Thyroid gland (tissue), 4 donors: Measurements from ENCODE around the gene MYOD1. TPM values are rescaled to one million over a fixed set of nuclear protein-coding genes. Genes with fewer than 3 reads are reported as not detected.

Experiments used
- DNase-seq, 2 donors: peaks; one replicate each; pipeline ENCODE4 v3.0.0-alpha.2; 2019
- H3K27ac ChIP-seq, 3 donors: fragments of 200-600 bp; sonication (generic); 1 replicate in 2 of 3; 2 replicates in 1 of 3; pipeline ENCODE4 v1.5.1; 2016 to 2019; ENCODE audit warnings: mild to moderate bottlenecking in 1 of 3, moderate library complexity in 1 of 3
- H3K27me3 ChIP-seq: fragments of 200-600 bp; sonication (generic); one replicate; pipeline ENCODE4 v1.5.1; 2019
- H3K36me3 ChIP-seq, 2 donors: fragments of 200-600 bp; sonication (generic); one replicate each; pipeline ENCODE4 v1.5.1; 2016 to 2019
- H3K4me1 ChIP-seq, 2 donors: fragments of 200-600 bp; sonication (generic); one replicate each; pipeline ENCODE4 v1.5.1; 2017 to 2019
- H3K4me3 ChIP-seq, 3 donors: fragments of 200-600 bp; sonication (generic); replicated peaks in 1 of 3; 1 replicate in 2 of 3; 2 replicates in 1 of 3; pipeline ENCODE4 v1.5.1; 2016; ENCODE audit warnings: mild to moderate bottlenecking in 1 of 3
- H3K9me3 ChIP-seq: fragments of 200-600 bp; sonication (generic); one replicate; pipeline ENCODE4 v1.5.1; 2017
- POLR2A ChIP-seq, 2 donors: fragments of 450-650 bp; IDR thresholded peaks; one replicate each; pipeline ENCODE4 v1.6.1; 2017; ENCODE audit warnings: antibody characterized with exemption in 2 of 2, mild to moderate bottlenecking in 2 of 2, moderate library complexity in 1 of 2
- WGBS, 2 donors: methylation state at CpG; one replicate each; pipeline ENCODE4 v1.1.5; 2017; 5-methylcytosine and 5-hydroxymethylcytosine counted together
- intact Hi-C: fragments of 100-400 bp; cut with DNase I; formaldehyde crosslinking; loops from one replicate; pipeline ENCODE4 v1.15.1; 2023
- total RNA-seq, 4 donors: library from RNA; depleted of rRNA; stranded (reverse); fragments of >200 nt; gene quantifications; one replicate each; pipeline ENCODE4 v1.2.3, GENCODE V29; 2016
- TF ChIP-seq, protein P1 (sequence below), 6 experiments: fragments of 200-600 bp in 3 of 6; fragments of 450-650 bp in 3 of 6; sonication (generic) in 3 of 6; IDR thresholded peaks; one replicate each; pipeline ENCODE4 v1.5.1; 2016 to 2019; ENCODE audit warnings: antibody characterized with exemption in 6 of 6, mild to moderate bottlenecking in 2 of 6, inconsistent platforms in 1 of 6, moderate library complexity in 1 of 6

Gene MYOD1
- total RNA-seq, 4 donors from 2014 or later = not detected

DNA sequence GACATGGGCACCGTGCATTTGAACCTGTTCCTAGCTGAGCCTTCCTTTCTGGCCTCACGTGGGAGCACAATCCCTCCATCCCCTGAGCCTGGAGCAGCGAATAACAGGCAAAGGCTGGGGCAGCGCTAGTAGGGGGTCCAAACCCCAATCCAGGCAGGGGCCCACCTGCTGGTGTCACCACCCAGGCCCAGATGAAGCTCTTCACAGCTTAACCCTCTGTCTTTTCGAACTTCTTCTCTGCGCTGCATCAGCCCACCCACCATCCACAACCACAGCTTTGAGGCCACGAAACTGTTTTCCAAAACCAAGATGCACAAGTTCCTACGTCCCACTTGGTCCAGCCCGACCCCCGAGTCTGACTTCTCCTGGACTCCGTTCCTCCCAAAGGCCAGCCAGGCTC is 26.7 kb downstream of the MYOD1 start:
- Histone ChIP-seq H3K4me3 (no peak overlapping the region), H3K27me3 (no peaks in the 10 kb centered on the region), H3K36me3 (no peaks in the 10 kb centered on the region), H3K27ac (no peak overlapping the region), H3K9me3 (no peaks in the 10 kb centered on the region), H3K4me1 (no peaks in the 10 kb centered on the region)
- TF ChIP-seq POLR2A (IDR thresholded peaks at IDR 0.05) = no peak
- TF ChIP-seq, protein P1, sequence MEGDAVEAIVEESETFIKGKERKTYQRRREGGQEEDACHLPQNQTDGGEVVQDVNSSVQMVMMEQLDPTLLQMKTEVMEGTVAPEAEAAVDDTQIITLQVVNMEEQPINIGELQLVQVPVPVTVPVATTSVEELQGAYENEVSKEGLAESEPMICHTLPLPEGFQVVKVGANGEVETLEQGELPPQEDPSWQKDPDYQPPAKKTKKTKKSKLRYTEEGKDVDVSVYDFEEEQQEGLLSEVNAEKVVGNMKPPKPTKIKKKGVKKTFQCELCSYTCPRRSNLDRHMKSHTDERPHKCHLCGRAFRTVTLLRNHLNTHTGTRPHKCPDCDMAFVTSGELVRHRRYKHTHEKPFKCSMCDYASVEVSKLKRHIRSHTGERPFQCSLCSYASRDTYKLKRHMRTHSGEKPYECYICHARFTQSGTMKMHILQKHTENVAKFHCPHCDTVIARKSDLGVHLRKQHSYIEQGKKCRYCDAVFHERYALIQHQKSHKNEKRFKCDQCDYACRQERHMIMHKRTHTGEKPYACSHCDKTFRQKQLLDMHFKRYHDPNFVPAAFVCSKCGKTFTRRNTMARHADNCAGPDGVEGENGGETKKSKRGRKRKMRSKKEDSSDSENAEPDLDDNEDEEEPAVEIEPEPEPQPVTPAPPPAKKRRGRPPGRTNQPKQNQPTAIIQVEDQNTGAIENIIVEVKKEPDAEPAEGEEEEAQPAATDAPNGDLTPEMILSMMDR (IDR thresholded peaks at IDR 0.05) = no peak
- no peak for DNase-seq
- 81 to 86% methylated on average over 11 of the region's 11 CpGs for WGBS, 2 donors
- intact Hi-C loops = no loop called here

DNA sequence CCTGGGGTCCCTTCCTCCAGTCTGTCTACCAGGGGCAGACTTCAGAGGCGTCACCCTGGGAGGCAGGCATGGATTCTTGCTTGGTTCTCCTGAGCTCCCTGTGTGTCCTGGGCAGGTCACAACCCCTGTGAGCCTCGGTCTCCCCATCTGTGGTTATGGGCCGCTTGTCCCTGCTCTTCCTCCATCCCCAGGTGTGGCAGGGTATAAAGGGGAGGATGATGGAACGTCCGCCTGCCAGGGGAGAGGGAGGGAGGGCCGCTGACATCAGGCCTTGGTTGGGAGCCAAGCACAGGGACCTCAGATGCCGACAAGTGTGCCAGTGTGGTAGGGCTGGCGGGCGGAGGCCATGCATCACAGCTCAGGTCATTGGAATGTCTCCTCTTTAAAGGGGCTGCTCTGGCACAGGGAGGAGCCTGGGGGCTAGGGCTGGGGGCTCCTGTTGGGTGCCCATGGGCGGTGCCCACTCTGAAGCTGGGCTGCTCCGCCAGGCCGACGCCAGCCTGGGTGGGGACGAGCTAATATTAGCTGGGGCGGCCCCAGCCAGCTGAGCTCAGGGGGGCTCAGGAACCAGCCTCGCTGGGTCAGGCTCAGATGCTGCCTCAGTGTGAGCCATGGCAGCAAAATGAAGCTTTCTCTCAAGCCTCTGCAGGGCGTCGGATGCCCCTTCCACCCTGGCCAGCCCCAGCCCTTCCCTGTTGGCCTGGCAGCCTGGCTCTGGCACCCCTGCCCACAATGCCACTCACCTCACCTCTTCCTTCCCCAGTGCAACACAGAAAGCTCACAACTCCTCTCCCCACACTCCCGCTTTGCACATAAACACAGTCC is 28.0 kb downstream of the MYOD1 start:
- Histone ChIP-seq H3K4me3 (no peak overlapping the region), H3K27ac (no peak overlapping the region), H3K9me3 (no peaks in the 10 kb centered on the region), H3K36me3 (no peaks in the 10 kb centered on the region), H3K4me1 (no peaks in the 10 kb centered on the region), H3K27me3 (no peaks in the 10 kb centered on the region)
- intact Hi-C loops = no loop called here
- DNase-seq = no peak
- no peak for TF ChIP-seq POLR2A (IDR thresholded peaks at IDR 0.05)
- TF ChIP-seq, protein P1 (IDR thresholded peaks at IDR 0.05) = no peak
- 73 to 86% methylated on average over 11 to 12 of the region's 19 CpGs for WGBS, 2 donors

DNA sequence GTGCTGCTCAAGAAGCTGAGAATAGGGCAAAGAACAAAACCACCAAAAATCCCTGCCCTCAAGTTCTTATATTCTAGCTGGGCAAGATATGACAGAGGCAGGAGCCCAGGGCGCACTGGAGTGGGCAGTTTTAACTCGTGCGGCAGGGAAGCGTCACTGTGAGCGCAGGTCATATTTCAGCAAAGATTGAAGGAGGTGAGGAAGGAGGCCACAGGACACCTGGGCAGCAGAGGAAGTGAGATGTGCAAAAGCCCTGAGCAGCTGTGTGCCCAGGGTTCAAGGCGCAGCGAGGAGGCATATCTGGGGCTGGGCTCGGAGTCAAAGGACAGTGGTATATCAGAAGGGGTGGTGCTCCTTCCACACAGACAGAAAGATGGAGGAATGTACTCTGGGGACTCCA is 28.7 kb downstream of the MYOD1 start:
- no peak for DNase-seq
- Histone ChIP-seq H3K4me3 (no peak overlapping the region), H3K27me3 (no peaks in the 10 kb centered on the region), H3K4me1 (no peaks in the 10 kb centered on the region), H3K9me3 (no peaks in the 10 kb centered on the region), H3K27ac (no peak overlapping the region), H3K36me3 (no peaks in the 10 kb centered on the region)
- 83 to 87% methylated on average over 8 of the region's 8 CpGs for WGBS, 2 donors
- TF ChIP-seq POLR2A (IDR thresholded peaks at IDR 0.05) = no peak
- TF ChIP-seq, protein P1 (IDR thresholded peaks at IDR 0.05) = no peak
- intact Hi-C loops = no loop called here

DNA sequence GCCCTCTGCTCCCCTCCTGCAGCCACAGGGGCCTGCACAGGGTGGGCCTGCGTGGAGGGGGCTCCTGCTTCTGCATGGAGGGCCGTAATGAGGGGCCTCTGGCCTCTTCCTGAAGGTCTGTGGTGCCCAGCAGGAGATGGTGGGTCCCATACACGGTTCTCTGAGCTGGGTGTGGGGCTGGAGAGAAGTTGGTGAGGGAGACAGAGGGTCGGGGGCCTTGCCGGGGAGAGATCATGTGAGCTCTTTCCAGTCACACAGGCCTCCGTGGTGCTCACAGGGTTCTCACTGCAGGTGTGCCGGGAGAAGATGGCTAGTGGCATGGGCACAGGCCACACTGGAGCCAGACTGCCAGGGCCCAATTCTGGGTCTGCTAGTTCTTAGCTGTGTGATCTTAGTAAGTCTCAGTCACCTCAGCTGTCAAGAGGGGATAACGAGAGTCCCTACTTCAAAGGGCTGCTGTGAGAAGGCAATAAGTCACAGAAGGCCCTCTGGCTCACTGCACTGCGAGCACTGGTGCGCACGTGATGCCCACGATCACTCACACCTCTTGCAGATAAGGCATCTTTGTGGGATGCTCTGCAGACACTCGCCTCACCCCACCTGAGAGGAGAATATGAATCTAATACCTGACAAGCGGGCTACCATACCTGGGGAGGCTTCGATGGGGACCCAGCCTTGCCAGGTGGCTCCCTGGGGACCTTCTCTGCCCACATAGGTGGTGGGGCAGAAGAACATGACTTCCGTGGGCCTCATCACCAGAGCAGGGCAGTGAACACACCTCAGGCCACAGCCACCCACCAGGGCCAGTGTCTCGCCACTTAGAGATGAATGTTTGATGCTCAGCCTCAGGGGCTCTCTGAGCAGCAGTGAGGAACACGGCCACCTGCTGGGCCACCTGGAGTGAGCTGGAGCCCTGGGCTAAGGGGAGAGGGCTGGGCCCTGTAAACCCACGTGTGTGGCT is 29.7 kb downstream of the MYOD1 start:
- Histone ChIP-seq H3K27ac (no peak overlapping the region), H3K4me1 (no peaks in the 10 kb centered on the region), H3K9me3 (no peaks in the 10 kb centered on the region), H3K36me3 (no peaks in the 10 kb centered on the region), H3K4me3 (no peak overlapping the region), H3K27me3 (no peaks in the 10 kb centered on the region)
- intact Hi-C loops = no loop called here
- DNase-seq = no peak
- 81 to 84% methylated on average over 14 to 16 of the region's 19 CpGs for WGBS, 2 donors
- TF ChIP-seq POLR2A (IDR thresholded peaks at IDR 0.05) = no peak
- TF ChIP-seq, protein P1 (IDR thresholded peaks at IDR 0.05) = no peak
